HFFc6 (cell line): ENCODE results near the gene CTSE. TPM values are rescaled to one million over a fixed set of nuclear protein-coding genes. Genes with fewer than 3 reads are reported as not detected.
A peak's percentile ranks its signal among the peaks of the same experiment; 100 is the strongest.

Experiments used
- DNase-seq: peaks from one replicate; pipeline ENCODE4 v3.0.0-alpha.2; 2018
- H3K27ac Mint-ChIP-seq: 2 replicates; pipeline ENCODE4 v1.8.0; 2020; ENCODE audit warnings: mild to moderate bottlenecking, mixed read lengths
- H3K27me3 Mint-ChIP-seq: 2 replicates; pipeline ENCODE4 v1.8.0; 2021; ENCODE audit warnings: mild to moderate bottlenecking, moderate library complexity, mixed read lengths; ENCODE audit not compliant: insufficient read depth
- H3K36me3 Mint-ChIP-seq: 2 replicates; pipeline ENCODE4 v1.8.0; 2021; ENCODE audit warnings: low read depth, mixed read lengths
- H3K4me1 Mint-ChIP-seq: 2 replicates; pipeline ENCODE4 v1.8.0; 2020; ENCODE audit warnings: low read depth, mixed read lengths
- H3K4me3 Mint-ChIP-seq: 2 replicates; pipeline ENCODE4 v1.8.0; 2020; ENCODE audit warnings: mild to moderate bottlenecking, moderate library complexity, mixed read lengths
- H3K9me3 Mint-ChIP-seq: 2 replicates; pipeline ENCODE4 v1.8.0; 2020; ENCODE audit warnings: mild to moderate bottlenecking, mixed read lengths
- CTCF ChIP-seq: fragments of 200-600 bp; sonication (generic); IDR thresholded peaks from 2 replicates; pipeline ENCODE4 v1.5.0; 2021; ENCODE audit warnings: antibody characterized with exemption, mild to moderate bottlenecking
- total RNA-seq, 6 experiments: library from RNA; stranded (reverse); fragmentation: NEBNext Ultra II Directional; extraction: Animal tissue kit (Norgen Biotek cat#: 25700); gene quantifications; 2 replicates in 1 of 6; 3 replicates in 5 of 6; pipeline ENCODE4 v1.2.3, GENCODE V29; 2021

The CTSE gene
- total RNA-seq, 6 experiments from 2014 or later, result not detected

DNA sequence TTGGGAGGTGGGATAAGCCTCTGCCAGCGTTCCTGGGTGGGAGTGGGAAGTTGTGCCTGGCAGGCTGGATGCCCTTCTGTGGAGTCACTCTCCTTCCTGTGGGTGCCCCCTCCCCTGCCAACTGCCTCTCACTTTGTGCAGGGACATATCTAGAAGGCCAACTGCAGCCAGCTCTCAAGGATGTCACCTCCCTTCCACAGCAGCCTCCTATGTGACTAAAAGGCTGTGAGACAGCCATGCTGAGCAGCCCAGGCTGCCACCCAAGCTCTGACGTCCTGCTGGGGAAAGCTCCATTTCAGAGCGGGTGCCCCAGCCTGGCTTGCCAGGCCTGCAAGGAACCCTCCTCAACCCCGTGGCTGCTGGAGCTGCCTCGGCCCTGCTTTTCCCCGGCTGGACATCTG is 60.9 kb downstream of the CTSE start:
- Mint-ChIP-seq H3K4me3 (no peak overlapping the region; the same call in none of the 2 replicates), H3K4me1 (peaks cover 39% of the 10 kb centered on the region), H3K9me3 (no peaks in the 10 kb centered on the region), H3K36me3 (no peaks in the 10 kb centered on the region), H3K27ac (peak overlapping the region; percentile 59; the same call in 1 of the 2 replicates), H3K27me3 (peaks cover 23% of the 10 kb centered on the region)
- TF ChIP-seq CTCF, result no peak
- DNase-seq, result no peak

GRCh38 chr1:205961991-205962820 is 61.5 kb downstream of the CTSE start:
- H3K4me3 Mint-ChIP-seq, result no peak overlapping the region
- no peak for DNase-seq
- H3K27me3 Mint-ChIP-seq, result peaks cover 19% of the 10 kb centered on the region
- H3K36me3 Mint-ChIP-seq, result no peaks in the 10 kb centered on the region
- no peak for TF ChIP-seq CTCF
- no peaks in the 10 kb centered on the region for H3K9me3 Mint-ChIP-seq
- peaks cover 36% of the 10 kb centered on the region for H3K4me1 Mint-ChIP-seq
- no peak overlapping the region for H3K27ac Mint-ChIP-seq

GRCh38 chr1:205961405-205961804 is 62.3 kb downstream of the CTSE start:
- H3K27me3 Mint-ChIP-seq, result peaks cover 22% of the 10 kb centered on the region
- H3K9me3 Mint-ChIP-seq, result no peaks in the 10 kb centered on the region
- no peak overlapping the region for H3K27ac Mint-ChIP-seq
- no peak for TF ChIP-seq CTCF
- no peak overlapping the region for H3K4me3 Mint-ChIP-seq
- peaks cover 36% of the 10 kb centered on the region for H3K4me1 Mint-ChIP-seq
- no peak for DNase-seq
- no peaks in the 10 kb centered on the region for H3K36me3 Mint-ChIP-seq

DNA sequence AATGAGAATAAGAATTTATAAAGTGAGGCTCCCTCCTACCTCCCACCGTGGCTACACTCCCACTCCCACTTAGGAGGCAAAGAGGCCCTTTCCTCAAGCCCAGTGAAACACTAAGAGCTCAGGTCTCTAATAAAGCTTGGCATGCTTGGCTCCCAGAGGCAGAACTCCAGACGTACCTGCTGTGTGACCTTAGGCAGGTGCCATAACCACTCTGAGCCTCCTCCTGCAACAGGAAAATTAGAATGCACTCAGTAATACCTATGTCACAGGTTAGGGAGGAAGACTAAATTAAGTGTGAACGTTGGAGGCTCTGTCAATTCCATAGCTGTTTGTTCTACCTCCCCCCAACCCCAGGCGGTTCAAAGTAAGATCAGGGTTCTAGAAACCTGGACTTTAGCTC is 63.9 kb downstream of the CTSE start:
- no peak for DNase-seq
- peaks cover 36% of the 10 kb centered on the region for H3K4me1 Mint-ChIP-seq
- H3K9me3 Mint-ChIP-seq, result no peaks in the 10 kb centered on the region
- H3K27me3 Mint-ChIP-seq, result peaks cover 33% of the 10 kb centered on the region
- H3K4me3 Mint-ChIP-seq, result no peak overlapping the region
- H3K36me3 Mint-ChIP-seq, result no peaks in the 10 kb centered on the region
- H3K27ac Mint-ChIP-seq, result no peak overlapping the region
- TF ChIP-seq CTCF, result no peak

Other genes starting within 250 kb of the CTSE start
- gene RAB29, start 248.4 kb downstream of the CTSE start, total RNA-seq, result 10 to 100 TPM; 10.6 to 13.0 (median 11.5) TPM
- gene SLC41A1, start 210.7 kb downstream of the CTSE start, total RNA-seq, result 10 to 100 TPM; 31.6 to 39.8 (median 35.5) TPM
- not detected for gene PM20D1, start 173.8 kb downstream of the CTSE start, total RNA-seq
- not detected for gene SLC26A9, start 80.4 kb downstream of the CTSE start, total RNA-seq
- gene RAB7B, start 20.5 kb downstream of the CTSE start, total RNA-seq, result 1 to 10 TPM; 2.6 to 6.6 (median 5.3) TPM
- not detected for gene RHEX, start 29.3 kb upstream of the CTSE start, total RNA-seq
- not detected for gene AVPR1B, start 93.5 kb upstream of the CTSE start, total RNA-seq
- gene FAM72A, start 178.9 kb upstream of the CTSE start, total RNA-seq, result 1 to 10 TPM; 6.8 to 8.2 (median 7.2) TPM
- 10 to 100 TPM; 59.6 to 75.9 (median 71.3) TPM for gene SRGAP2, start 179.6 kb upstream of the CTSE start, total RNA-seq